Mucosa of descending colon (tissue), 3 donors: ENCODE results near the gene TAGLN2. TPM values are rescaled to one million over a fixed set of nuclear protein-coding genes. Genes with fewer than 3 reads are reported as not detected.

Experiments used
- ATAC-seq: fragments of 200-7000 bp; cut with Tn5 transposase; one replicate; pipeline ENCODE4 v1.9.1; 2020; ENCODE audit warnings: mild to moderate bottlenecking, moderate library complexity
- DNase-seq, 3 donors: peaks; one replicate each; pipeline ENCODE4 v3.0.0-alpha.2; 2020
- H3K36me3 ChIP-seq: fragments of 200-600 bp; one replicate; pipeline ENCODE4 v1.8.0; 2021; ENCODE audit warnings: low read depth, mild to moderate bottlenecking
- H3K4me1 ChIP-seq: fragments of 200-600 bp; one replicate; pipeline ENCODE4 v1.8.0; 2021; ENCODE audit warnings: low read depth, mild to moderate bottlenecking
- H3K4me3 ChIP-seq: fragments of 200-600 bp; one replicate; pipeline ENCODE4 v1.8.0; 2021; ENCODE audit warnings: mild to moderate bottlenecking
- H3K9me3 ChIP-seq: fragments of 200-600 bp; one replicate; pipeline ENCODE4 v1.8.0; 2021; ENCODE audit warnings: mild to moderate bottlenecking
- intact Hi-C, 2 donors: fragments of 100-400 bp; cut with DNase I in 1 of 2; cut with micrococcal nuclease in 1 of 2; formaldehyde crosslinking; loops; one replicate each; pipeline versions ENCODE4 v1.11.0 to v1.11.1; 2022; cut with DNase I, micrococcal nuclease
- total RNA-seq, 3 donors: library from RNA; stranded (reverse); fragmentation: NEBNext Ultra II Directional in 2 of 3; extraction: Animal tissue kit (Norgen Biotek cat#: 25700) in 2 of 3; gene quantifications; one replicate each; pipeline versions ENCODE4 v1.2.1 to v1.2.4, GENCODE V29; 2021 to 2023
- TF ChIP-seq, protein P1 (sequence below): fragments of 200-600 bp; IDR thresholded peaks from one replicate; pipeline ENCODE4 v1.8.0; 2022; ENCODE audit warnings: antibody characterized with exemption, mild to moderate bottlenecking
- donor health status: DM: no; HTN: no; CAD: no; lungs with moderate emphysema.
- donor health status: DM: no; HTN: no; CAD: no.
- donor health status: DM: no; HTN: yes; CAD: no.

TAGLN2 gene
- total RNA-seq, 3 donors from 2014 or later = 137 to 296 (median 264) TPM

DNA sequence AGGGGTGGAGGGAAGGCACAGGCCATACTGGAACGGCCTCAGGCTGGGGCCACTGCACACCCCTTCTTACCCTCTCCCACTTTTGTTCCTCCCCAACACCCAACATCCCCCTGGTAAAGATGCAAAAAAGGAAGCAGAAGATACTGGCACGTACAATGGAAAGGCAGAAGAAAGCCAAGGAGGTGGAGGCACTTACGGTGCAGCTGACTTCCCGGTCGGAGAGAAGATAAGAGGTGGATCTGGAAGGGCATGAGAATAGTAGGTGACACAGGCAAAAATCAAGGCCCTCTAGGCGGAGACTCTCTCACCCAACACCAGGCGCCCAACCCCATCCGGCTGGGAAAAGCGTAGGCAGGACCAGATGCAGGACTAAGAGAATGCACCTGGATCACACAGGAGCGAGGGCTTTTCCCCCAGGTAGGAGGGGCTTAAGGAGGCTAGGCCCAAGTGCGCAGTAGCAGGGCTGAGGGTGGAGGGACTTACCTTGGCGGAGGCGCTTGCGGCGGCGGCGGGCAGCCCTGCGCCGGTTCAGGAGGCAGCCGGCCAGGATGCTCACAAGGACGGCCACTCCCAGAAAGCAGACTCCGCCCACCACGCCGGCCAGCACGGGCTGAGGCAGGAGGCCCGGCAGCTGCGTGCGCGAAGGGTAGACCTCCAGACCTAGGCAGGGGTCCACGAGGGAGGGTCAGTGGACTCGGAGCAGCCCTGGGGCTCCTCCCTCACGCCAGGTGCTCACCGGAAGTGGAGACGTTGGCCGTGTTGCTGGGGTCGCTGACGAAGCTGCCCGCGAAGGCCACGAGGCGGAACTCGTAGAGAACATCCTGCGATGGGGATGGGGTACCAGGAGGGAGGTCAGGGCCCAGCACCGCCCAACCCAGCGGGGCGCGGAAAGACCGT is 4.1 kb upstream of the TAGLN2 start:
- Histone ChIP-seq H3K4me1 (peaks cover 11% of the 10 kb centered on the region), H3K36me3 (no peaks in the 10 kb centered on the region), H3K4me3 (no peak overlapping the region), H3K9me3 (no peaks in the 10 kb centered on the region)
- ATAC-seq (peak; percentile 1), DNase-seq (peak in 2 of 3 donors; percentile 61 to 62)
- TF ChIP-seq, protein P1, sequence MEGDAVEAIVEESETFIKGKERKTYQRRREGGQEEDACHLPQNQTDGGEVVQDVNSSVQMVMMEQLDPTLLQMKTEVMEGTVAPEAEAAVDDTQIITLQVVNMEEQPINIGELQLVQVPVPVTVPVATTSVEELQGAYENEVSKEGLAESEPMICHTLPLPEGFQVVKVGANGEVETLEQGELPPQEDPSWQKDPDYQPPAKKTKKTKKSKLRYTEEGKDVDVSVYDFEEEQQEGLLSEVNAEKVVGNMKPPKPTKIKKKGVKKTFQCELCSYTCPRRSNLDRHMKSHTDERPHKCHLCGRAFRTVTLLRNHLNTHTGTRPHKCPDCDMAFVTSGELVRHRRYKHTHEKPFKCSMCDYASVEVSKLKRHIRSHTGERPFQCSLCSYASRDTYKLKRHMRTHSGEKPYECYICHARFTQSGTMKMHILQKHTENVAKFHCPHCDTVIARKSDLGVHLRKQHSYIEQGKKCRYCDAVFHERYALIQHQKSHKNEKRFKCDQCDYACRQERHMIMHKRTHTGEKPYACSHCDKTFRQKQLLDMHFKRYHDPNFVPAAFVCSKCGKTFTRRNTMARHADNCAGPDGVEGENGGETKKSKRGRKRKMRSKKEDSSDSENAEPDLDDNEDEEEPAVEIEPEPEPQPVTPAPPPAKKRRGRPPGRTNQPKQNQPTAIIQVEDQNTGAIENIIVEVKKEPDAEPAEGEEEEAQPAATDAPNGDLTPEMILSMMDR = no peak
- intact Hi-C loops = no loop called here

DNA sequence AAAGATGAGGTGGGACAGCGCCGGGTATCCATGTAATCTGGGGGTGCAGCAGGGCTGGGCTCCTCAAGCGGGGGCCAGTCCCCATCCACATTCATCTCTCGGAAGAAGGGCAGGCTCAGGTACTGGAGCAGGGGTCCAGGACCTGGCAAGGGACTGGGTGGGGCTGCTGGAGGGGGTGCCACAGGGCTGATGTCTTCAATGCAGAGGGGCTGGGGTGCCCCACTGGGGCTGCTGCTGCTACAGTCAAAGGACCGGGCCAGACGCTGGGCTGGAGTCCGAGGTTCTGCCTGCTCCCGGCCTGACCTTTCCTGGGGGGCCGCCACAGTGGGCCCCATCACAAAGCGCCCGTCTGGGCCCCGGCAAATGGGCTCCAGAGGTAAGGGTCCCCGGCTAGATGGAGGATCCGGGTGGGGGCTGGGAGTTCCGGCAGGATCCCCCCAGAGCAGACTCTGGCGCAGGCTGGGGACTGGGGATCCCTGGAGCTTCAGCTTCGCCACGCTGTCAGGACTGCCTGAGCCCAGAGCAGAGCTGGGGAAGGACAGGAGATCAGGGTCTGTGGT is 3.3 kb upstream of the TAGLN2 start:
- intact Hi-C loops = no loop called here
- Histone ChIP-seq H3K9me3 (no peaks in the 10 kb centered on the region), H3K4me1 (peaks cover 11% of the 10 kb centered on the region), H3K4me3 (no peak overlapping the region), H3K36me3 (no peaks in the 10 kb centered on the region)
- DNase-seq (peak in 1 of 3 donors; percentile 26), ATAC-seq (no peak)
- TF ChIP-seq, protein P1 = no peak

DNA sequence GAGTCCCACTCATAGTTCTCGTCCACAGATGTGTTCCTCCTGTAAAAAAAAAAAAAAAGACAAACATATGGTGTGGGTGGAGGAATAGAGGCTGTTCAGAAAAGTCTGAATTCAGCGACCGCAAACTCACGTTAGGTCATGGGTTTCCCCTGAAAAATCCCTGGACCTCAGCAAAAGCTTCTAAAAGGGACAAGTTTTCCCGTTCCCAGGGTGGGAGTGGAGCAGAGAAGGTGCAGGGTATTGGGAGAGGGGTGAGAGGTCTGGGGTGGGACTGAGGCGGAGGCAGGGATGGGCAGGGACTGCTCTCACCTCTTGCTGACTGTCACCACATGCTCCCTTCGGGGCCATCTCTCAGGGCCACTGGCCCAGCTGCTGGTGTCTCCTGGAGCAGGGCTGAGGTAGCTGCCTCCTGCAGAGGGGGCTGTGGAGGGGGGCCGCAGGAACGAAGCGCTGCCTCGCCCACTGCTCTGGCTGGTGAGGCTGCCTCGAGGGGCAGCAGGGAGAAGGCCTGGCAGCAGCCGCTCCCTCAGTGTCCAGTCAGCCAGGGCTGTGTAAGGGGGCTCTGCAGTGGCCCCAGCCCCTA is 2.6 kb upstream of the TAGLN2 start:
- ATAC-seq (no peak), DNase-seq (no peak)
- Histone ChIP-seq H3K9me3 (no peaks in the 10 kb centered on the region), H3K4me1 (peaks cover 11% of the 10 kb centered on the region), H3K4me3 (no peak overlapping the region), H3K36me3 (no peaks in the 10 kb centered on the region)
- TF ChIP-seq, protein P1 = no peak
- intact Hi-C loops = no loop called here

GRCh38 chr1:159927211-159927848 is 2.0 kb upstream of the TAGLN2 start:
- TF ChIP-seq, protein P1 = no peak
- Histone ChIP-seq H3K36me3 (no peaks in the 10 kb centered on the region), H3K4me1 (peaks cover 16% of the 10 kb centered on the region), H3K9me3 (no peaks in the 10 kb centered on the region), H3K4me3 (no peak overlapping the region)
- intact Hi-C loops = no loop called here
- DNase-seq = no peak
- ATAC-seq = no peak

- peak; percentile 0 for ATAC-seq
- peaks cover 24% of the 10 kb centered on the region for H3K4me1 ChIP-seq
- DNase-seq = no peak
- H3K4me3 ChIP-seq = peak overlapping the region; percentile 92
- no peaks in the 10 kb centered on the region for H3K36me3 ChIP-seq
- no peaks in the 10 kb centered on the region for H3K9me3 ChIP-seq
- intact Hi-C loops = no loop called here
- TF ChIP-seq, protein P1 = no peak
Measured at GRCh38 chr1:159925719-159926078, 392 bp upstream of the TAGLN2 start.
